Colonic mucosa (tissue), 4 donors: ENCODE data around the gene ADGRG3. TPM values are rescaled to one million over a fixed set of nuclear protein-coding genes. Genes with fewer than 3 reads are reported as not detected.

Experiments
- DNase-seq: peaks from one replicate; pipeline ENCODE4 v3.0.0-alpha.2; 2020
- H3K27ac ChIP-seq: fragments of 200-600 bp; one replicate; pipeline ENCODE4 v1.8.0; 2021
- H3K27me3 ChIP-seq: fragments of 200-600 bp; one replicate; pipeline ENCODE4 v1.8.0; 2021
- H3K36me3 ChIP-seq: fragments of 200-600 bp; one replicate; pipeline ENCODE4 v1.8.0; 2021
- H3K4me1 ChIP-seq: fragments of 200-600 bp; one replicate; pipeline ENCODE4 v1.8.0; 2021; ENCODE audit warnings: mild to moderate bottlenecking
- H3K4me3 ChIP-seq: fragments of 200-600 bp; one replicate; pipeline ENCODE4 v1.8.0; 2021
- H3K9ac ChIP-seq, 2 donors: one replicate each; pipeline ENCODE4 v1.7.0; 2013; ENCODE audit warnings: control low read depth in 2 of 2, low read depth in 2 of 2, low read length in 2 of 2
- H3K9me3 ChIP-seq: fragments of 200-600 bp; one replicate; pipeline ENCODE4 v1.8.0; 2021
- CTCF ChIP-seq: fragments of 200-600 bp; IDR thresholded peaks from one replicate; pipeline ENCODE4 v1.8.0; 2022; ENCODE audit warnings: antibody characterized with exemption, mild to moderate bottlenecking
- intact Hi-C: fragments of 100-400 bp; cut with DNase I; formaldehyde crosslinking; loops from one replicate; pipeline ENCODE4 v1.14.1; 2022
- total RNA-seq, 2 donors: library from RNA; stranded (reverse); fragmentation: NEBNext Ultra II Directional in 1 of 2; extraction: Animal tissue kit (Norgen Biotek cat#: 25700) in 1 of 2; gene quantifications; one replicate each; pipeline ENCODE4 v1.2.1, GENCODE V29; 2021
- donor health status: healthy.
- donor health status: DM: no; HTN: no; CAD: no.
- donor health status: DM: no; HTN: no; CAD: no.

ADGRG3 gene
- total RNA-seq, 2 donors from 2014 or later: 0.27 to 0.82 TPM

GRCh38 chr16:57695680-57696069 lies 27.6 kb downstream of the ADGRG3 start:
- no peak for DNase-seq
- Histone ChIP-seq H3K27me3 (no peaks in the 10 kb centered on the region), H3K4me3 (no peak overlapping the region), H3K27ac (no peak overlapping the region), H3K36me3 (no peaks in the 10 kb centered on the region), H3K4me1 (no peaks in the 10 kb centered on the region), H3K9me3 (no peaks in the 10 kb centered on the region), H3K9ac (no peak overlapping the region)
- TF ChIP-seq CTCF: no peak
- intact Hi-C loops: no loop called here

GRCh38 chr16:57696240-57696639 lies 28.1 kb downstream of the ADGRG3 start:
- intact Hi-C loops: no loop called here
- no peaks in the 10 kb centered on the region for H3K27me3 ChIP-seq
- H3K9me3 ChIP-seq: no peaks in the 10 kb centered on the region
- no peak overlapping the region for H3K27ac ChIP-seq
- H3K9ac ChIP-seq: no peak overlapping the region
- no peak for DNase-seq
- no peak for TF ChIP-seq CTCF
- H3K36me3 ChIP-seq: no peaks in the 10 kb centered on the region
- no peak overlapping the region for H3K4me3 ChIP-seq
- H3K4me1 ChIP-seq: no peaks in the 10 kb centered on the region

- Histone ChIP-seq H3K4me1 (no peaks in the 10 kb centered on the region), H3K9me3 (no peaks in the 10 kb centered on the region), H3K9ac (no peak overlapping the region), H3K27ac (no peak overlapping the region), H3K27me3 (no peaks in the 10 kb centered on the region), H3K36me3 (no peaks in the 10 kb centered on the region), H3K4me3 (no peak overlapping the region)
- no peak for TF ChIP-seq CTCF
- no peak for DNase-seq
- intact Hi-C loops: no loop called here
These were observed 29.9 kb downstream of the ADGRG3 start for GRCh38 chr16:57697896-57698537.

GRCh38 chr16:57698812-57699405 lies 30.8 kb downstream of the ADGRG3 start:
- Histone ChIP-seq H3K4me3 (no peak overlapping the region), H3K9me3 (no peaks in the 10 kb centered on the region), H3K36me3 (no peaks in the 10 kb centered on the region), H3K4me1 (no peaks in the 10 kb centered on the region), H3K27ac (no peak overlapping the region), H3K9ac (no peak overlapping the region), H3K27me3 (no peaks in the 10 kb centered on the region)
- intact Hi-C loops: no loop called here
- DNase-seq: no peak
- TF ChIP-seq CTCF: no peak

GRCh38 chr16:57699481-57699880 lies 31.4 kb downstream of the ADGRG3 start:
- Histone ChIP-seq H3K4me1 (no peaks in the 10 kb centered on the region), H3K36me3 (no peaks in the 10 kb centered on the region), H3K27me3 (no peaks in the 10 kb centered on the region), H3K9me3 (no peaks in the 10 kb centered on the region), H3K4me3 (no peak overlapping the region), H3K9ac (no peak overlapping the region), H3K27ac (no peak overlapping the region)
- no peak for DNase-seq
- no peak for TF ChIP-seq CTCF
- intact Hi-C loops: no loop called here
